HG03095 (cell line): ENCODE results near the gene DCAF8L2.
"Not testable (repeated sequence)": the region's sequence is repeated elsewhere in the genome, so short reads cannot be mapped to it uniquely, and the experiment has no call there.

Experiments
- ATAC-seq: cut with Tn5 transposase; IDR thresholded peaks from one replicate; pipeline ENCODE4 v1.9.1; 2021; ENCODE audit warnings: moderate library complexity; ENCODE audit not compliant: unreplicated experiment

DCAF8L2 gene

GRCh38 chrX:27675493-27675892, 85.3 kb downstream of the DCAF8L2 start:
- no peak for ATAC-seq

DNA sequence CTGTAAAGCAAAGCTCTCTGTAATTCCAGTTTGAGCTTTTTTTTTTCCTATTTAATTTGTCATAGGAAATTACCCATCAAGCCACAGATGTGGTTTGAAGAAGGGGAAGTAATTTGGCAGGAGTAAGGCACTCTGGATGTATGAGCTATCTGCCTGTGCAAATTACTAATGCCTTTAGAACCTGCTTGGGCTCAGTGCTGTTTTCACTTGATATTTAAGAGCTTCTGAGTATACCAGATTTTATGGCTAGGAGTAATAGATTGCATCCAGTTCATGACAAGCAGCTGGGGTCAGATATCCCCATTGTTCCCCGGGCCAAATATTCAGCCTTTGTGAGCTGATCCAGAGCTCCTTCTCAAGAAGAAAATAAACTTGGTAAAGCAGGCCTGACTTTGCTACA, 89.1 kb downstream of the DCAF8L2 start:
- ATAC-seq: no peak

DNA sequence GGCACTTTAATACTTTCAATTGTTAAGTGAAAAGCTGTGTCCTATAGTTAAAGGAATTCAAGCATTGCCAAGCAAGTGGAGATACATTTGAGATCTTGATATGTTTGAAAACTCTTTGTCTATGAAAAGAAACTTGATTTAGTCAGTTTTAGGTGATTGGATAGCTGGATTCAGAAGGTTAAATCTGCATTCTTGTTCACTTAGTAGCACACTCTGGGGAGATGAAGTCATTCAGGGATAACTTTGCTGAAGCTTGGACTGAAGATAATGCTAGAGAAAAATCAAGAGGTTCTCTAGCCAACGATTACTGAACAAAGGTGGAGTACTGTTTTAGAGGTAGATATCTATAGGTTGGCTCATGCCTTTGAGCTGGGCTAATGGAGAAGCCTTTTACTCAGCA, 90.6 kb downstream of the DCAF8L2 start:
- ATAC-seq: no peak

GRCh38 chrX:27683566-27684208, 93.5 kb downstream of the DCAF8L2 start:
- ATAC-seq: peak; percentile 80

GRCh38 chrX:27694667-27695066, 104.5 kb downstream of the DCAF8L2 start:
- ATAC-seq: no peak

GRCh38 chrX:27706526-27706925, 116.4 kb downstream of the DCAF8L2 start:
- no peak for ATAC-seq

GRCh38 chrX:27715610-27716009, 125.5 kb downstream of the DCAF8L2 start:
- ATAC-seq: no peak

GRCh38 chrX:27728291-27728690, 138.1 kb downstream of the DCAF8L2 start:
- no peak for ATAC-seq

- ATAC-seq: no peak
Observed at GRCh38 chrX:27731962-27732361, 141.8 kb downstream of the DCAF8L2 start.

DNA sequence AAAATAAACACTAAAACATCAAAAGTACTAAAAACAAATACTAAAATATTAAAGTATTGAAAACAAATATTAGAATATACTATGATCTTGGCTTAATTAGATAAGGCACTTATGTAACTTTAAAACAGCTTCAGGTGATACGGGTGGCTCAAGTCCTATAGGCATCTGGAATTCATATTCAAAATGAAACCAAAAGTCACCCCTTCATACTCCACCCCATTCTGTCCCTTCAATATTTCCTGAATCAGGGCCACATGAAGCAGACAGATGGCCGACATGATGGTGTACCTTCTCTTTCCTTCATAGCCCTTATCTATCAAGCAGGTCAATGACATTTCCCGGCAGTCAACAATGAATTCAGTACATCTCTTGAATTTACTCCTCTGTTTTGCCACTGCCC, 145.8 kb downstream of the DCAF8L2 start:
- no peak for ATAC-seq

- no peak for ATAC-seq
Observed at GRCh38 chrX:27740933-27741332, 150.8 kb downstream of the DCAF8L2 start.

GRCh38 chrX:27743521-27743920, 153.4 kb downstream of the DCAF8L2 start:
- ATAC-seq: not testable (repeated sequence)

GRCh38 chrX:27746516-27746915, 156.4 kb downstream of the DCAF8L2 start:
- no peak for ATAC-seq

DNA sequence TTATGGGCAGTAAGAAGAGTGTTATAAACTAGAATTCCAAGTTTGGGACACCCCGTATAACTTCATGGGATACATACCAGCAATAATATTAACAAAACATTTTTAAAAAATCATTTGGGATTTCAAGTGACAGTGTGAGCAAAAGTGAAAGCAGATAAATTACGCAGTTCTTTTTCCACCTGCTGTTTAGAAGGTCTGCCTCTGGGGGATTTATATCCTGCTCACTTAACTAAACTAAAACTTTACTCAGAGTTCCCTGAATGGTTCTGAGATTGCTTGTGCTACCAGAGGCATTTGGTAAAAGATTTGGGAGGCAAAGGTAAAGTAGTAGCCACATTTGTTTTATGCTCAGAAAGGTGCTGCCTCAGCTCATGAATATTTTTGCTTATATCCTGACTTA, 160.2 kb downstream of the DCAF8L2 start:
- not testable (repeated sequence) for ATAC-seq

DNA sequence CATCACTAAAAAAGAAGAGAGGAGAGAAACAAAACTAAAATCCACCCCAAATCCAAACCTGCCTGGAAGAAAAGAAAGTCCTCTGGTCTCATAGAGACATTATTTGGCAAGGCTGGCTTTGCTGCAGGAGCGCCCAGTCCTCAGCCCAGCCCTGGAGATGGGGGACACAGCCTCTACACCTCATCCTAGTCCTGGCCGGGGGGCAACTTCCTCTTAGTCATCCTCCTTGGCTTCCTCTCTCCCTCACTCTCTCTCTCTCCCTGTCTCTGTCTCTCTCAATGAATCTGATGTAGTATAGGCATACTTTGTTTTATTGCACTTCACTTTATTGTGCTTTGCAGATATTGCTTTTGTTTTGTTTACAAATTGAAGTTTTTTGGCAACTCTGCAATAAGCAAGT, 161.8 kb downstream of the DCAF8L2 start:
- ATAC-seq: no peak

DNA sequence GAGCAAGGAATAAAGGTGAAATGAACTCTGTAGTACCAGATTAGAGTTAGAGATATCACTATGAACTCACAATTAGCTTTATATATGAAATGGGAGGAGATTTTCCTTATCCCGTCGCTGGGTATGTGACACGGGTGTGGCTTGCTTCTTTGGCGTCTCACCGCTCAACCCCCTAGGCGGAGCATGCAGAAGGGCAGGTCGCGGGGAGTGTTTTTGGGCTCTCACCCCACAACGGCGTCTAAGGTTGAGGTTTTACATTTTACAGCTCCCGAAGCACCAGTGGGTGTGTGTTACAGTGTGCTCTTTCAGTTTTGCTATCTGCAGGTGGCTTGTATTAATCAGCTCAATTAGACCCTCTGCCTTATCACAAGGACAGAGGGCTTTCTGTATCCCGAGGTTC, 175.6 kb downstream of the DCAF8L2 start:
- ATAC-seq: no peak

DNA sequence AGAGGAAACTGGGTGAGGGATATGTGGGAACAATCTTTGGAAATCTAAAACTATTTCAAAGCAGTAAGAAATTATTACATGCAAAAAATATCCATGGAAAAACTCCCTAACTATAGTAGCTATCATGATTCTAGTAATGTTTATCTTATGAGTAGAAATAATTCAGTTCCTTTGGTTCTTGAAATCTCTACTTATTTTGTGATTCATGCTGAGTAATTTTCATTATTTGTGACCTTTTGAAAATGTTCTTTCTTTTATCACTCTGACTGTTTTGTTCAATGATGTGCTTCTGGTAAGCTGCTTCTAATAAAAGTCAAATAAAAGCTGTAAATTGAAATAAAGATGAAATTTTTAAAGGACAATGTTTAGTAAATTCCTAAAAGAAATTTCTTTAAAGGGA, 177.2 kb downstream of the DCAF8L2 start:
- ATAC-seq: no peak

DNA sequence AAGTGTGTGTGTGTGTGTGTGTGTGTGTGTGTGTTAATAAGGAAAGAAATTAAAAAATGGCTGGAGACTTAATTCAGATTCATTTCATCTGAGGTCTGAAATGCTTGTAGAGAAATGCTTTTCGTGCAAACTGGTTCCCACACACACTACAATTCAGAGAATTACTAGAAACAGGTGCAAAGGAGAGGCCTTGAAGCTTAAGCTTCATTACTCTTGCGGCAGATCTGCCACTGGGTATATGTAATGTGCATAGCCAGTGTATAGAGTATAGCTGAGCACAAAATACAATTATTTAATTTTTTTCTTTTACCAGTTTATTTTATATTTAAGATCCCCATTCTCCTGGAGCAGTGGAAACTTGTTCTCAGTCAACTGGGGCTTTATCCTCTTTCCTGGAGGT, 185.8 kb downstream of the DCAF8L2 start:
- ATAC-seq: no peak

GRCh38 chrX:27796640-27797257, 206.6 kb downstream of the DCAF8L2 start:
- no peak for ATAC-seq

DNA sequence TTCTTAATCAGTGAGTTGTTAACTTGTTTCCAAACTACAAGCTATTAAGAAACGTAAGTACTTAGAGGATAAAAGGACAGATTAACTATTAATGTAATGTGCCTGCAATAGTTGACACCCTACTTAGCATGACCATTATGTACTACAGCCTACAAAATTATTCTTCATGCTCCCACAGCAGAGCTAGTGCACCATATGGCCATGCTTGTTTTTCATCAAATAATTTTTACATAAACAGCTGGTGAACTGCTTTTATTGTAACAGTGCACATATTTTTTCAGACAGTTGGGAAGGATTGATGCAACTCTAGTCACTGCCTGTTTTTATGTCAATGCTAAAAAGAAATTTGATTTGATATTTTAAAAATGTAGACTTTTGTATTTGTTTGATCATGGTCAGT, 207.4 kb downstream of the DCAF8L2 start:
- ATAC-seq: no peak
